ENCODE data around the gene RAB38.

Gene RAB38

GRCh38 chr11:88106666-88107065 is 68.6 kb downstream of the RAB38 start:
- H3K14ac ChIP-seq (ENCODE audit: low read length) = no peak overlapping the region
- no peak overlapping the region for H2BK5ac ChIP-seq (ENCODE audit: low read length)
- no peak overlapping the region for H4K8ac ChIP-seq (ENCODE audit: low read depth, low read length)
- H3K4me1 ChIP-seq (ENCODE audit: control insufficient read depth in 2 of 2, insufficient read depth in 1 of 2, low read depth in 1 of 2, low read length in 2 of 2) = peaks cover 0 to 3% of the 10 kb centered on the region in 2 donors
- no peaks in the 10 kb centered on the region for H3K36me3 ChIP-seq (replicated peaks in 1 of 2; ENCODE audit: control insufficient read depth in 2 of 2, insufficient read depth in 2 of 2, low read length in 2 of 2)
- H2BK12ac ChIP-seq (ENCODE audit: low read length) = no peak overlapping the region
- no peak overlapping the region for H3K4me2 ChIP-seq (ENCODE audit: insufficient read depth, low read length, poor library complexity, severe bottlenecking)
- no peak overlapping the region for H3K23ac ChIP-seq (ENCODE audit: low read depth, low read length, poor library complexity)
- H4K91ac ChIP-seq (ENCODE audit: low read depth, low read length, poor library complexity) = no peak overlapping the region
- no peak overlapping the region for H3K4me3 ChIP-seq (ENCODE audit: low read length in 2 of 2)
- no peaks in the 10 kb centered on the region for H3K27me3 ChIP-seq (ENCODE audit: control insufficient read depth in 3 of 3, insufficient read depth in 3 of 3, low read depth in 1 of 3, low read length in 3 of 3)
- H2BK120ac ChIP-seq (ENCODE audit: low read depth, low read length) = no peak overlapping the region
- no peak overlapping the region for H3K9ac ChIP-seq (ENCODE audit: low read depth, low read length, poor library complexity)
- no peak overlapping the region for H2AK5ac ChIP-seq (ENCODE audit: low read depth, low read length)
- no peak overlapping the region for H3K18ac ChIP-seq (ENCODE audit: low read length)
- H3K4ac ChIP-seq (ENCODE audit: low read length) = no peak overlapping the region
- H2BK15ac ChIP-seq (ENCODE audit: low read length) = no peak overlapping the region
- H2AFZ ChIP-seq (ENCODE audit: low read length) = no peak overlapping the region
- no peak overlapping the region for H3K27ac ChIP-seq (replicated peaks; ENCODE audit: low read length)
- no peak for DNase-seq (ENCODE audit: low spot score)
- no CpG with 5 or more reads among the region's 5 CpGs for WGBS, 2 donors (ENCODE audit: extremely low coverage in 2 of 2, insufficient read length in 2 of 2, insufficient replicate concordance in 1 of 2)
- no peaks in the 10 kb centered on the region for H3K79me1 ChIP-seq (ENCODE audit: low read depth, low read length)
- no peaks in the 10 kb centered on the region for H3K9me3 ChIP-seq (replicated peaks in 1 of 2; ENCODE audit: control insufficient read depth in 2 of 2, insufficient read depth in 1 of 2, low read depth in 1 of 2, low read length in 2 of 2)

GRCh38 chr11:88105951-88106350 is 69.3 kb downstream of the RAB38 start:
- no peak overlapping the region for H3K27ac ChIP-seq (replicated peaks; ENCODE audit: low read length)
- no peak overlapping the region for H3K4me2 ChIP-seq (ENCODE audit: insufficient read depth, low read length, poor library complexity, severe bottlenecking)
- no peak overlapping the region for H2AK5ac ChIP-seq (ENCODE audit: low read depth, low read length)

GRCh38 chr11:88105526-88105925 is 69.7 kb downstream of the RAB38 start:
- Histone ChIP-seq H3K36me3 (replicated peaks in 1 of 2; ENCODE audit: control insufficient read depth in 2 of 2, insufficient read depth in 2 of 2, low read length in 2 of 2) (no peaks in the 10 kb centered on the region), H3K27me3 (ENCODE audit: control insufficient read depth in 3 of 3, insufficient read depth in 3 of 3, low read depth in 1 of 3, low read length in 3 of 3) (no peaks in the 10 kb centered on the region), H4K91ac (ENCODE audit: low read depth, low read length, poor library complexity) (no peak overlapping the region), H3K23ac (ENCODE audit: low read depth, low read length, poor library complexity) (no peak overlapping the region), H3K27ac (replicated peaks; ENCODE audit: low read length) (no peak overlapping the region), H2BK5ac (ENCODE audit: low read length) (no peak overlapping the region), H3K4ac (ENCODE audit: low read length) (no peak overlapping the region), H2BK12ac (ENCODE audit: low read length) (no peak overlapping the region), H2BK120ac (ENCODE audit: low read depth, low read length) (no peak overlapping the region), H2AK5ac (ENCODE audit: low read depth, low read length) (no peak overlapping the region), H3K18ac (ENCODE audit: low read length) (no peak overlapping the region), H3K79me1 (ENCODE audit: low read depth, low read length) (no peaks in the 10 kb centered on the region), H3K4me1 (ENCODE audit: control insufficient read depth in 2 of 2, insufficient read depth in 1 of 2, low read depth in 1 of 2, low read length in 2 of 2) (peaks cover 0 to 3% of the 10 kb centered on the region in 2 donors), H3K9me3 (replicated peaks in 1 of 2; ENCODE audit: control insufficient read depth in 2 of 2, insufficient read depth in 1 of 2, low read depth in 1 of 2, low read length in 2 of 2) (no peaks in the 10 kb centered on the region), H2BK15ac (ENCODE audit: low read length) (no peak overlapping the region), H3K14ac (ENCODE audit: low read length) (no peak overlapping the region), H3K9ac (ENCODE audit: low read depth, low read length, poor library complexity) (no peak overlapping the region), H4K8ac (ENCODE audit: low read depth, low read length) (no peak overlapping the region), H2AFZ (ENCODE audit: low read length) (no peak overlapping the region), H3K4me2 (ENCODE audit: insufficient read depth, low read length, poor library complexity, severe bottlenecking) (no peak overlapping the region), H3K4me3 (ENCODE audit: low read length in 2 of 2) (no peak overlapping the region)
- whole genome bisulfite sequencing, 2 donors (ENCODE audit: extremely low coverage in 2 of 2, insufficient read length in 2 of 2, insufficient replicate concordance in 1 of 2) = no CpG with 5 or more reads among the region's 1 CpG
- DNase-seq (ENCODE audit: low spot score) = no peak

More at GRCh38 chr11:88105951-88106350, 69.3 kb downstream of the RAB38 start:
- Histone ChIP-seq H3K9me3 (replicated peaks in 1 of 2; ENCODE audit: control insufficient read depth in 2 of 2, insufficient read depth in 1 of 2, low read depth in 1 of 2, low read length in 2 of 2) (no peaks in the 10 kb centered on the region), H3K4me1 (ENCODE audit: control insufficient read depth in 2 of 2, insufficient read depth in 1 of 2, low read depth in 1 of 2, low read length in 2 of 2) (peaks cover 0 to 3% of the 10 kb centered on the region in 2 donors), H2BK5ac (ENCODE audit: low read length) (no peak overlapping the region), H2BK12ac (ENCODE audit: low read length) (no peak overlapping the region), H4K91ac (ENCODE audit: low read depth, low read length, poor library complexity) (no peak overlapping the region), H2AFZ (ENCODE audit: low read length) (no peak overlapping the region), H3K18ac (ENCODE audit: low read length) (no peak overlapping the region), H4K8ac (ENCODE audit: low read depth, low read length) (no peak overlapping the region), H3K9ac (ENCODE audit: low read depth, low read length, poor library complexity) (no peak overlapping the region), H3K36me3 (replicated peaks in 1 of 2; ENCODE audit: control insufficient read depth in 2 of 2, insufficient read depth in 2 of 2, low read length in 2 of 2) (no peaks in the 10 kb centered on the region), H2BK120ac (ENCODE audit: low read depth, low read length) (no peak overlapping the region), H2BK15ac (ENCODE audit: low read length) (no peak overlapping the region), H3K4ac (ENCODE audit: low read length) (no peak overlapping the region), H3K23ac (ENCODE audit: low read depth, low read length, poor library complexity) (no peak overlapping the region), H3K79me1 (ENCODE audit: low read depth, low read length) (no peaks in the 10 kb centered on the region), H3K27me3 (ENCODE audit: control insufficient read depth in 3 of 3, insufficient read depth in 3 of 3, low read depth in 1 of 3, low read length in 3 of 3) (no peaks in the 10 kb centered on the region), H3K4me3 (ENCODE audit: low read length in 2 of 2) (no peak overlapping the region), H3K14ac (ENCODE audit: low read length) (no peak overlapping the region)
- DNase-seq (ENCODE audit: low spot score) = no peak
- WGBS, 2 donors (ENCODE audit: extremely low coverage in 2 of 2, insufficient read length in 2 of 2, insufficient replicate concordance in 1 of 2) = no CpG with 5 or more reads among the region's 2 CpGs

- H3K79me1 ChIP-seq (ENCODE audit: low read depth, low read length) = no peaks in the 10 kb centered on the region
- H3K9ac ChIP-seq (ENCODE audit: low read depth, low read length, poor library complexity) = no peak overlapping the region
- no peak overlapping the region for H3K4me3 ChIP-seq (ENCODE audit: low read length in 2 of 2)
- H3K4me1 ChIP-seq (ENCODE audit: control insufficient read depth in 2 of 2, insufficient read depth in 1 of 2, low read depth in 1 of 2, low read length in 2 of 2) = peaks cover 0 to 3% of the 10 kb centered on the region in 2 donors
- no peak overlapping the region for H2BK120ac ChIP-seq (ENCODE audit: low read depth, low read length)
- no peak overlapping the region for H3K23ac ChIP-seq (ENCODE audit: low read depth, low read length, poor library complexity)
- no peak overlapping the region for H4K91ac ChIP-seq (ENCODE audit: low read depth, low read length, poor library complexity)
- H3K9me3 ChIP-seq (replicated peaks in 1 of 2; ENCODE audit: control insufficient read depth in 2 of 2, insufficient read depth in 1 of 2, low read depth in 1 of 2, low read length in 2 of 2) = no peaks in the 10 kb centered on the region
- no peak overlapping the region for H3K18ac ChIP-seq (ENCODE audit: low read length)
- H2AFZ ChIP-seq (ENCODE audit: low read length) = no peak overlapping the region
- H3K27ac ChIP-seq (replicated peaks; ENCODE audit: low read length) = no peak overlapping the region
- no peak overlapping the region for H2BK5ac ChIP-seq (ENCODE audit: low read length)
- H2AK5ac ChIP-seq (ENCODE audit: low read depth, low read length) = no peak overlapping the region
- H2BK15ac ChIP-seq (ENCODE audit: low read length) = no peak overlapping the region
- H2BK12ac ChIP-seq (ENCODE audit: low read length) = no peak overlapping the region
- H3K27me3 ChIP-seq (ENCODE audit: control insufficient read depth in 3 of 3, insufficient read depth in 3 of 3, low read depth in 1 of 3, low read length in 3 of 3) = no peaks in the 10 kb centered on the region
- no peak overlapping the region for H3K4ac ChIP-seq (ENCODE audit: low read length)
- no peaks in the 10 kb centered on the region for H3K36me3 ChIP-seq (replicated peaks in 1 of 2; ENCODE audit: control insufficient read depth in 2 of 2, insufficient read depth in 2 of 2, low read length in 2 of 2)
- no peak for DNase-seq (ENCODE audit: low spot score)
- H4K8ac ChIP-seq (ENCODE audit: low read depth, low read length) = no peak overlapping the region
- no peak overlapping the region for H3K14ac ChIP-seq (ENCODE audit: low read length)
- no peak overlapping the region for H3K4me2 ChIP-seq (ENCODE audit: insufficient read depth, low read length, poor library complexity, severe bottlenecking)
These were observed 70.8 kb downstream of the RAB38 start for GRCh38 chr11:88104408-88104807.

All from neuronal stem cell (in vitro differentiated cells).